GM23248 (cell line): ENCODE measurements around the gene GRP. TPM values are rescaled to one million over a fixed set of nuclear protein-coding genes. Genes with fewer than 3 reads are reported as not detected.
A peak's percentile ranks its signal among the peaks of the same experiment; 100 is the strongest.

Experiments used
- DNase-seq: peaks from one replicate; pipeline ENCODE4 v3.0.0-alpha.2; 2015
- H2AFZ ChIP-seq: fragments of 200-600 bp; sonication (generic); 2 replicates; pipeline ENCODE4 v1.6.1; 2016; ENCODE audit warnings: antibody characterized with exemption
- H3F3A ChIP-seq: fragments of 200-600 bp; sonication (generic); 2 replicates; pipeline ENCODE4 v1.6.1; 2016; ENCODE audit warnings: mild to moderate bottlenecking, antibody characterized with exemption, mixed run types; ENCODE audit not compliant: insufficient read depth
- H3K27ac ChIP-seq: fragments of 200-600 bp; sonication (generic); 2 replicates; pipeline ENCODE4 v1.5.1; 2016; ENCODE audit warnings: mild to moderate bottlenecking
- H3K27me3 ChIP-seq: fragments of 200-600 bp; sonication (generic); replicated peaks from 2 replicates; pipeline ENCODE4 v1.6.1; 2016; ENCODE audit warnings: mild to moderate bottlenecking; ENCODE audit not compliant: insufficient read depth
- H3K36me3 ChIP-seq: fragments of 200-600 bp; sonication (generic); 2 replicates; pipeline ENCODE4 v1.6.1; 2016; ENCODE audit warnings: low read depth, mild to moderate bottlenecking
- H3K4me1 ChIP-seq: fragments of 200-600 bp; sonication (generic); 2 replicates; pipeline ENCODE4 v1.6.1; 2016; ENCODE audit warnings: mild to moderate bottlenecking; ENCODE audit not compliant: insufficient read depth
- H3K4me2 ChIP-seq: fragments of 200-600 bp; sonication (generic); one replicate; pipeline ENCODE4 v1.6.1; 2016; ENCODE audit warnings: mild to moderate bottlenecking; ENCODE audit not compliant: unreplicated experiment
- H3K4me3 ChIP-seq: fragments of 200-600 bp; sonication (generic); 2 replicates; pipeline ENCODE4 v1.5.1; 2016; ENCODE audit warnings: mild to moderate bottlenecking
- H3K79me2 ChIP-seq: fragments of 200-600 bp; sonication (generic); 2 replicates; pipeline ENCODE4 v1.6.1; 2016; ENCODE audit warnings: mild to moderate bottlenecking; ENCODE audit not compliant: insufficient read depth
- H3K9ac ChIP-seq: fragments of 200-600 bp; sonication (generic); 2 replicates; pipeline ENCODE4 v1.6.1; 2016; ENCODE audit warnings: mild to moderate bottlenecking
- H3K9me2 ChIP-seq: fragments of 200-600 bp; sonication (generic); 2 replicates; pipeline ENCODE4 v1.6.1; 2016; ENCODE audit warnings: mixed run types, mild to moderate bottlenecking, moderate library complexity; ENCODE audit not compliant: insufficient read depth
- H3K9me3 ChIP-seq: fragments of 200-600 bp; sonication (generic); one replicate; pipeline ENCODE4 v1.6.1; 2017; ENCODE audit warnings: low read depth
- H4K20me1 ChIP-seq: fragments of 200-600 bp; sonication (generic); 2 replicates; pipeline ENCODE4 v1.6.0; 2016; ENCODE audit not compliant: insufficient read depth
- EZH2 ChIP-seq: fragments of 200-600 bp; sonication (generic); IDR thresholded peaks from 2 replicates; pipeline ENCODE4 v1.6.1; 2018; ENCODE audit warnings: antibody characterized with exemption, mild to moderate bottlenecking; ENCODE audit not compliant: insufficient read depth, poor library complexity, severe bottlenecking
- EZH2phosphoT487 ChIP-seq: fragments of 200-600 bp; sonication (generic); IDR thresholded peaks from 2 replicates; pipeline ENCODE4 v1.6.1; 2018; ENCODE audit warnings: antibody characterized with exemption, moderate library complexity, mild to moderate bottlenecking, low read depth; ENCODE audit not compliant: insufficient read depth
- WGBS, 2 experiments: methylation state at CpG; one replicate each; pipeline ENCODE4 v1.1.6; 2015 to 2017; ENCODE audit warnings: low lambda C conversion rate in 2 of 2, low coverage in 1 of 2; ENCODE audit errors: missing lambda C conversion rate in 2 of 2; 5-methylcytosine and 5-hydroxymethylcytosine counted together
- in situ Hi-C: fragments of 300-500 bp; cut with MboI; formaldehyde crosslinking; loops from 2 replicates; pipeline ENCODE4 v1.15.0; 2020
- polyA plus RNA-seq: library from polyadenylated mRNA; unstranded; fragments of >200 nt; fragmentation: Nextera tagmentation; extraction: Ambion mirVana; gene quantifications from 2 replicates; pipeline ENCODE4 v1.2.1, GENCODE V29; 2016
- total RNA-seq: library from RNA; depleted of rRNA; stranded (reverse); fragments of >200 nt; shearing (Covaris generic); gene quantifications from 2 replicates; pipeline ENCODE4 v1.2.3, GENCODE V29; 2014

The GRP gene
- total and polyA plus RNA-seq, 2 experiments from 2014 or later: not detected

DNA sequence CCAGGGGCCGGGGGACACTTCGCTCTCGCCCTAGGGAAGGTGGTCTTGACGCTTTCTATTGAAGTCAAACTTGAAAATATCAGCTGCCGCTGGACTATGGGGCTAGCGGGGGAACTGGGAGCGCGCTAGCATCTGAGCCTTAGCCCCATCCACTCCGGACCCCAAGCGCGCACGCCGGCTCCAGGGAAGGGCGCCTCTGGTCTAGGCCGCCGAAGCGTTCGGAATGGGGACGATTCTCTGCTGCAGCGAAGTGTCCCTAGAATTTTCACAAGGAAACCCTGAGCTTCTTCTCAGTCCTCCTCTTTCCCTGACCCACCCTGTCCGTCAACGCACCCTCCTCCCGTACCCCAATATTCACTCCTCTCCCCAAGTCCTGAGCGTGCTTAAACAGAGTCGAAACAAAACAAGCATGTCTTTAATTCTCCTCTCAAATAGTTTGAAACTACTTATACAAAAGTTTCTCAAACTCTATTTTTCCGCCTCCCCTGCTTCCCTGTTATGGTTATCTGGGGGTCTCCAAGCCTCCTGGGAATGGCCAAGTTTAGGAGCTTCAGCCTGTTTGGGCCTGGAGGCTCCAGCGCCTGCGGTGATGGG lies 48.3 kb downstream of the GRP start:
- peaks cover 96% of the 10 kb centered on the region for H3K27me3 ChIP-seq
- H3K9me3 ChIP-seq: no peaks in the 10 kb centered on the region
- H2AFZ ChIP-seq: no peak overlapping the region
- H3F3A ChIP-seq: no peaks in the 10 kb centered on the region; the same call in 1 of the 2 replicates
- no peaks in the 10 kb centered on the region for H3K4me1 ChIP-seq
- no peaks in the 10 kb centered on the region for H3K9me2 ChIP-seq
- H4K20me1 ChIP-seq: no peaks in the 10 kb centered on the region
- in situ Hi-C loops: no loop called here
- no peaks in the 10 kb centered on the region for H3K79me2 ChIP-seq
- H3K27ac ChIP-seq: no peak overlapping the region
- 95% methylated on average over 26 to 28 of the region's 28 CpGs for WGBS, 2 experiments
- DNase-seq: no peak
- no peak overlapping the region for H3K9ac ChIP-seq
- no peak overlapping the region for H3K4me2 ChIP-seq
- H3K4me3 ChIP-seq: no peak overlapping the region
- no peak for TF ChIP-seq EZH2
- no peak for TF ChIP-seq EZH2phosphoT487
- no peaks in the 10 kb centered on the region for H3K36me3 ChIP-seq

DNA sequence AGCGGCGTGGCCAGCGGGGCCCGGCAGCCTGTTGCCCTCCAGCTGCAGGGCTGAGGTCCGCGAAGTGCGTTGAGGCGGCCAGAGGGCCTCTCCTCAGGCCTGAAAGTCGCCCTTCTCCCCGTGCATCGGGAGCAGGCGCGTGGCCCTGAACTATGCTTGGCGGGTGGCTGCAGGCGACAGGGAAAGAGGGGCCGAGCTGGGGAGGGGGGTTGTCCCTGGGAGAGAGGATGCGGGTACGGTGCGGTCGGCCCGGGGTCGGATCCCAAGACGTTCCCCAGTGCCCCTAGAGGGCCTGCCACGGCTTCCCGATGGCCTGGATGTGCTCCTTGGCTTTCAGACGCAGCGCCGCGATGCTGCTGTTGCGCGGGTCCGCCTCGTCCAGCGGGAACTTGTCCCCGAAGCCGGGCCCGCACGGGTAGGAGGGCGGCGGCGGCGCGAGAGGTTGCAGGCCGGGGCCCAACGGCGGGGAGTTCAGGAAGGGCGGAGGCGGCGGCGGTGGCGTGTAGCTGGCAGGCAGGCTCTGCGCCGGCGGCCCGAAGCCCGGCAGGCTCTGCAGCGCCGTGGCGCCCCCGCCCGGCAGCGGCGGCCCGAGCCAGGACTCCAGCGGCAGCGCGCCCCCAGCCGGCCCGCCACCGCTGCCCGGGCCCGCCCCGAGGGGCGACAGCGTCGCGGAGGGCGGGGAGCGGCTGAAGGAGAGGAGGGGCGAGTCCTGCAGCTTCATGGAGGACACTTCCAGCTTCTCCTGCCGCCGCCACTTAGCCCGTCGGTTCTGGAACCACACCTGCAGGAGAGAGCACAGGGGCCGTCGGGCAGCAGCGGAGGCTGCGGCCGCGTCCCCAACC lies 49.0 kb downstream of the GRP start:
- no peak for TF ChIP-seq EZH2phosphoT487

DNA sequence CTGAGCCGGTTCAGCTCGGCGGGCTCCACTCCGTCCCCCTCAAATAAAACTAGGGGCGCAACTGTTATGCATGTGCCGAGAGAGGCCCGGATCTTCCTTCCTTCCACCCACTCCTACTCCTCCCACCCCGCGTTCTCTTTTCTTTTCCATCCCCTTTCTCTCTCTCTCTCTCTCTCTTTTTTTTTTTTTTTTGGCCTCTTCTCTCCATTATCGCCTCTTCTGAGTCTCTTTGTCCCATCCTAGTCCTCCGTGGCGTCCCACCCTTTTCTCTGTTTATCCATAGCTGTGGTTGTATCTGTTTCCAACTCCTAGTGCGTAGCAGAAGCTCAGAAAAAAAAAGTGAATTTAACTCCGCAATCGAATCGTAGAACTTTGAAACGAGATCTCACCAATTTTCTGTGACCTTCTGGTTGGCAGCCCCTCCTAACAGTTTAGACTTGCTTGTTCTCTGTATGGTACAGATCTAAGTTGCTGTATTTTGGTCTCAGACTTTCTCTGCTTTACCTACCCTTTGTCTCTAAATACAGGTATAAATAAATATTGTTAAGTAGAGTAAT lies 49.7 kb downstream of the GRP start:
- Histone ChIP-seq H3K36me3 (no peaks in the 10 kb centered on the region), H3K27me3 (peaks cover 96% of the 10 kb centered on the region), H3K79me2 (no peaks in the 10 kb centered on the region), H3F3A (no peaks in the 10 kb centered on the region; the same call in 1 of the 2 replicates), H3K4me2 (no peak overlapping the region), H3K9ac (no peak overlapping the region), H3K9me2 (no peaks in the 10 kb centered on the region), H3K9me3 (no peaks in the 10 kb centered on the region), H3K4me3 (no peak overlapping the region), H3K27ac (no peak overlapping the region), H3K4me1 (no peaks in the 10 kb centered on the region), H2AFZ (no peak overlapping the region), H4K20me1 (no peaks in the 10 kb centered on the region)
- DNase-seq: no peak
- in situ Hi-C loops: no loop called here
- 43 to 47% methylated on average over 16 to 17 of the region's 17 CpGs for WGBS, 2 experiments
- TF ChIP-seq EZH2: peak; percentile 95
- peak; percentile 33; the same call in 1 of the 2 replicates for TF ChIP-seq EZH2phosphoT487

More for the DNA sequence above, 49.0 kb downstream of the GRP start:
- 27 to 31% methylated on average over 72 to 74 of the region's 90 CpGs for WGBS, 2 experiments
- H3K27me3 ChIP-seq: peaks cover 96% of the 10 kb centered on the region
- no peaks in the 10 kb centered on the region for H4K20me1 ChIP-seq
- no peaks in the 10 kb centered on the region for H3K9me3 ChIP-seq
- H3K9ac ChIP-seq: no peak overlapping the region
- H3K9me2 ChIP-seq: no peaks in the 10 kb centered on the region
- H3K36me3 ChIP-seq: no peaks in the 10 kb centered on the region
- H3K4me3 ChIP-seq: no peak overlapping the region
- no peaks in the 10 kb centered on the region; the same call in 1 of the 2 replicates for H3F3A ChIP-seq
- H2AFZ ChIP-seq: no peak overlapping the region
- H3K4me1 ChIP-seq: no peaks in the 10 kb centered on the region
- in situ Hi-C loops: no loop called here
- H3K4me2 ChIP-seq: no peak overlapping the region
- DNase-seq: peak; percentile 52
- no peaks in the 10 kb centered on the region for H3K79me2 ChIP-seq
- H3K27ac ChIP-seq: no peak overlapping the region

DNA sequence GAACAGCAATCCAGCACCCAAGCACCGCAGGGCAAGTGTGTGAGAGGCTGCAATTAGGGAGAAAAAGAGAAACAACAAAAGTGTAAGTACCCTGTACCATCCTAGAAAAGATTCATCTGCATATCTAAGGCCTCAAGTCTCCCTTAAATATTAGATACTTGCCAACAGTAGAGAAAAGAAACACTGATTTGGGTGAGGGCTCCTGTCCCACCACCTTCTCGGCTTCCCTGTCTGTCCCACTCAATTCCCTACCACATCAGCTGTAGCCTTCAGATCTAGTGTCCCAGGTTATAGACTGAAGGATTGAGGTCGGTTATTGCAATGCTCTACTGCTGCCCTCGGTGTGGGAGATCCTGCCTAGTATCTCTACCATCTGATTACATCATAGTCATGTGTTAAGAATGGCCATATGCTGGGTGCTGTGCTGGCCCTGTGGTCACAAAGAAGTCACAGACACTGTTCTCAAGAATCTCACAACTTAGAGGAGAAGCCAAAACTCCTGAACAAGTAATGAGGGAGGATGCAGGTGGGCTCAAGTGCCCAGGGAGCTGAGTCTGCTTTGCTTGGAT lies 50.8 kb downstream of the GRP start:
- Histone ChIP-seq H3K79me2 (no peaks in the 10 kb centered on the region), H3K9ac (no peak overlapping the region), H3K4me3 (no peak overlapping the region), H3F3A (no peaks in the 10 kb centered on the region; the same call in 1 of the 2 replicates), H3K36me3 (no peaks in the 10 kb centered on the region), H3K9me2 (no peaks in the 10 kb centered on the region), H3K9me3 (no peaks in the 10 kb centered on the region), H2AFZ (no peak overlapping the region), H3K4me2 (no peak overlapping the region), H3K4me1 (no peaks in the 10 kb centered on the region), H3K27me3 (peaks cover 96% of the 10 kb centered on the region), H4K20me1 (no peaks in the 10 kb centered on the region), H3K27ac (no peak overlapping the region)
- WGBS, 2 experiments: 74 to 78% methylated on average over 4 of the region's 4 CpGs
- DNase-seq: no peak
- in situ Hi-C loops: no loop called here
- TF ChIP-seq EZH2 (no peak), EZH2phosphoT487 (no peak)
